ENCODE measurements around the gene CHIA. TPM values are rescaled to one million over a fixed set of nuclear protein-coding genes. Genes with fewer than 3 reads are reported as not detected.

The CHIA gene
- total and polyA plus RNA-seq, 2 of the 8 experiments (the other 6 are each of a cell fraction or from before 2014, with no cell fraction given), result not detected

GRCh38 chr1:111289371-111289770 is 1.3 kb upstream of the CHIA start (continued):
- no peak for TF ChIP-seq SP2 (IDR thresholded peaks at IDR 0.05; ENCODE audit: low read length)
